Natural killer cell (primary cell): Measurements from ENCODE around the gene PTGDR2. TPM values are rescaled to one million over a fixed set of nuclear protein-coding genes. Genes with fewer than 3 reads are reported as not detected.

Experiments used
- ATAC-seq, 3 donors: fragments of 150-1000 bp in 2 of 3; fragments of 200-7000 bp in 1 of 3; cut with Tn5 transposase; 1 replicate in 1 of 3; 2 replicates in 2 of 3; pipeline ENCODE4 v1.10.0; 2021; ENCODE audit warnings: mild to moderate bottlenecking in 2 of 3, moderate library complexity in 2 of 3
- DNase-seq, 2 donors: peaks; one replicate each; pipeline versions ENCODE4 v3.0.0 to v3.0.0-alpha.2; 2013 to 2021; ENCODE audit warnings: mixed read lengths in 1 of 2
- H3K27ac ChIP-seq: one replicate; pipeline ENCODE4 v1.5.1; 2013; ENCODE audit warnings: mild to moderate bottlenecking, low read length
- H3K27me3 ChIP-seq: one replicate; pipeline ENCODE4 v1.6.1; 2013; ENCODE audit warnings: low read length; ENCODE audit not compliant: control insufficient read depth, insufficient read depth
- H3K36me3 ChIP-seq: one replicate; pipeline ENCODE4 v1.6.1; 2013; ENCODE audit warnings: low read length; ENCODE audit not compliant: control insufficient read depth, insufficient read depth
- H3K4me1 ChIP-seq: one replicate; pipeline ENCODE4 v1.6.1; 2013; ENCODE audit warnings: low read length; ENCODE audit not compliant: control insufficient read depth, insufficient read depth
- H3K4me3 ChIP-seq: one replicate; pipeline ENCODE4 v1.5.1; 2013; ENCODE audit warnings: low read length
- H3K9me3 ChIP-seq: one replicate; pipeline ENCODE4 v1.6.1; 2013; ENCODE audit warnings: low read length; ENCODE audit not compliant: control insufficient read depth, insufficient read depth
- H3K27ac Mint-ChIP-seq, 2 donors: one replicate each; pipeline ENCODE4 v1.8.0; 2022; ENCODE audit warnings: mild to moderate bottlenecking in 2 of 2, mixed read lengths in 2 of 2, moderate library complexity in 1 of 2
- H3K27me3 Mint-ChIP-seq, 2 donors: one replicate each; pipeline ENCODE4 v1.8.0; 2022; ENCODE audit warnings: low read depth in 2 of 2, mixed read lengths in 2 of 2
- H3K36me3 Mint-ChIP-seq: one replicate; pipeline ENCODE4 v1.8.0; 2022; ENCODE audit warnings: mixed read lengths
- H3K4me1 Mint-ChIP-seq, 2 donors: one replicate each; pipeline ENCODE4 v1.8.0; 2022; ENCODE audit warnings: mixed read lengths in 2 of 2
- H3K4me3 Mint-ChIP-seq: one replicate; pipeline ENCODE4 v1.8.0; 2022; ENCODE audit warnings: mild to moderate bottlenecking, moderate library complexity, mixed read lengths
- H3K9me3 Mint-ChIP-seq, 2 donors: one replicate each; pipeline ENCODE4 v1.8.0; 2022; ENCODE audit warnings: mixed read lengths in 2 of 2
- CTCF ChIP-seq: fragments of 200-600 bp; IDR thresholded peaks from one replicate; pipeline ENCODE4 v1.8.0; 2022; ENCODE audit warnings: antibody characterized with exemption
- WGBS: methylation state at CpG from one replicate; pipeline ENCODE4 v1.1.7; 2013; ENCODE audit warnings: missing lambda C conversion rate; ENCODE audit not compliant: insufficient coverage; 5-methylcytosine and 5-hydroxymethylcytosine counted together
- intact Hi-C: fragments of 100-400 bp; cut with micrococcal nuclease; formaldehyde crosslinking; loops from one replicate; pipeline ENCODE4 v1.14.2; 2022
- total RNA-seq, 4 donors: library from RNA; stranded (reverse); fragments of 120-200 nt in 1 of 4; gene quantifications; one replicate each; pipeline versions ENCODE4 v1.2.3 to v1.2.4, GENCODE V29; 2013 to 2022

Gene PTGDR2
- total RNA-seq, 3 donors from 2014 or later (not counting 1 experiment from before 2014, with no cell fraction given): 0.66 to 12.4 (median 1.7) TPM

GRCh38 chr11:60831501-60832079, 24.2 kb downstream of the PTGDR2 start:
- intact Hi-C loops: loop anchor here (1.0 kb wide), 3 partner anchors 68 to 356 kb away; no protein-coding TSS in a partner anchor
- no peak for DNase-seq
- 78% methylated on average over 7 of the region's 7 CpGs for WGBS

GRCh38 chr11:60831143-60831500, 24.6 kb downstream of the PTGDR2 start:
- ATAC-seq: peak; percentile 82 to 95 (median 95)
- Mint-ChIP-seq H3K36me3 (no peaks in the 10 kb centered on the region), H3K9me3 (no peaks in the 10 kb centered on the region), H3K27me3 (peaks cover 0 to 15% of the 10 kb centered on the region in 2 donors), H3K27ac (peak overlapping the region in 1 of 2 donors; percentile 82), H3K4me3 (no peak overlapping the region), H3K4me1 (peaks cover 0 to 5% of the 10 kb centered on the region in 2 donors)
- H3K4me3 ChIP-seq: no peak overlapping the region
- H3K27ac ChIP-seq: no peak overlapping the region
- intact Hi-C loops: loop anchor here (1.0 kb wide), 3 partner anchors 68 to 356 kb away; no protein-coding TSS in a partner anchor
- no peaks in the 10 kb centered on the region for H3K9me3 ChIP-seq
- 22% methylated on average over 8 of the region's 8 CpGs for whole genome bisulfite sequencing
- peak; percentile 74 to 91 for DNase-seq
- no peaks in the 10 kb centered on the region for H3K36me3 ChIP-seq
- peaks cover 10% of the 10 kb centered on the region for H3K4me1 ChIP-seq
- no peaks in the 10 kb centered on the region for H3K27me3 ChIP-seq
- peak; percentile 96 for TF ChIP-seq CTCF

More at GRCh38 chr11:60831501-60832079, 24.2 kb downstream of the PTGDR2 start:
- TF ChIP-seq CTCF: no peak
- Histone ChIP-seq H3K4me1 (peaks cover 12% of the 10 kb centered on the region), H3K36me3 (no peaks in the 10 kb centered on the region), H3K9me3 (no peaks in the 10 kb centered on the region), H3K27me3 (no peaks in the 10 kb centered on the region), H3K4me3 (no peak overlapping the region), H3K27ac (no peak overlapping the region)
- no peak overlapping the region for H3K27ac Mint-ChIP-seq
- H3K27me3 Mint-ChIP-seq: peaks cover 0 to 15% of the 10 kb centered on the region in 2 donors
- no peak for ATAC-seq
- H3K9me3 Mint-ChIP-seq: no peaks in the 10 kb centered on the region
- H3K4me1 Mint-ChIP-seq: peaks cover 0 to 5% of the 10 kb centered on the region in 2 donors
- H3K36me3 Mint-ChIP-seq: no peaks in the 10 kb centered on the region
- H3K4me3 Mint-ChIP-seq: no peak overlapping the region

GRCh38 chr11:60830478-60831142, 25.1 kb downstream of the PTGDR2 start:
- ATAC-seq: peak; percentile 7 to 79 (median 64)
- H3K9me3 ChIP-seq: no peaks in the 10 kb centered on the region
- H3K4me3 Mint-ChIP-seq: no peak overlapping the region
- no peaks in the 10 kb centered on the region for H3K36me3 Mint-ChIP-seq
- no peaks in the 10 kb centered on the region for H3K36me3 ChIP-seq
- peaks cover 0 to 5% of the 10 kb centered on the region in 2 donors for H3K4me1 Mint-ChIP-seq
- H3K4me1 ChIP-seq: peaks cover 9% of the 10 kb centered on the region
- peak overlapping the region; percentile 52 for H3K27ac ChIP-seq
- peak overlapping the region in 1 of 2 donors; percentile 82 for H3K27ac Mint-ChIP-seq
- no peaks in the 10 kb centered on the region for H3K27me3 ChIP-seq
- H3K27me3 Mint-ChIP-seq: peaks cover 0 to 13% of the 10 kb centered on the region in 2 donors
- 20% methylated on average over 9 of the region's 10 CpGs for WGBS
- no peak for DNase-seq
- TF ChIP-seq CTCF: no peak
- intact Hi-C loops: loop anchor here (1.0 kb wide), 3 partner anchors 69 to 357 kb away; no protein-coding TSS in a partner anchor
- H3K4me3 ChIP-seq: no peak overlapping the region
- H3K9me3 Mint-ChIP-seq: no peaks in the 10 kb centered on the region
